Activated B cell treated with CpG ODN at 0.5 μM for 24 hours (primary cell): Measurements from ENCODE around the gene SLC2A4RG. TPM values are rescaled to one million over a fixed set of nuclear protein-coding genes. Genes with fewer than 3 reads are reported as not detected.
"Not testable (repeated sequence)": the region's sequence is repeated elsewhere in the genome, so short reads cannot be mapped to it uniquely, and the experiment has no call there.

Source experiments
- ATAC-seq: fragments of 200-7000 bp; cut with Tn5 transposase; one replicate; pipeline ENCODE4 v1.10.0; 2021; ENCODE audit warnings: low read depth, mild to moderate bottlenecking, moderate library complexity
- CTCF ChIA-PET: fragments of 350-600 bp; sonication (Branson Sonifier 250); formaldehyde crosslinking; loops from one replicate; lab custom pipeline; 2021; ENCODE audit warnings: antibody characterized with exemption; lab: Charles Lee
- POLR2A ChIA-PET: fragments of 350-600 bp; sonication (Branson Sonifier 250); formaldehyde crosslinking; loops from one replicate; lab custom pipeline; 2021; ENCODE audit warnings: antibody characterized with exemption; lab: Charles Lee
- DNase-seq: peaks from one replicate; pipeline ENCODE4 v3.0.0; 2022
- H3K27ac Mint-ChIP-seq: one replicate; pipeline ENCODE4 v1.8.0; 2020; ENCODE audit warnings: mixed read lengths
- H3K27me3 Mint-ChIP-seq: one replicate; pipeline ENCODE4 v1.8.0; 2021; ENCODE audit warnings: mixed read lengths
- H3K36me3 Mint-ChIP-seq: one replicate; pipeline ENCODE4 v1.8.0; 2021; ENCODE audit warnings: low read depth, mixed read lengths
- H3K4me1 Mint-ChIP-seq: one replicate; pipeline ENCODE4 v1.8.0; 2021; ENCODE audit warnings: mixed read lengths
- H3K4me3 Mint-ChIP-seq: one replicate; pipeline ENCODE4 v1.8.0; 2020; ENCODE audit warnings: mild to moderate bottlenecking, mixed read lengths
- H3K9me3 Mint-ChIP-seq: one replicate; pipeline ENCODE4 v1.8.0; 2020; ENCODE audit warnings: mixed read lengths
- intact Hi-C: fragments of 100-400 bp; cut with micrococcal nuclease; formaldehyde crosslinking; loops from one replicate; pipeline ENCODE4 v1.15.1; 2024
- total RNA-seq: library from RNA; stranded (reverse); gene quantifications from 2 replicates; pipeline ENCODE4 v1.2.3, GENCODE V29; 2022
- TF ChIP-seq, protein P1 (sequence below): fragments of 200-600 bp; IDR thresholded peaks from one replicate; pipeline ENCODE4 v1.8.0; 2022; ENCODE audit warnings: antibody characterized with exemption, mild to moderate bottlenecking

Gene SLC2A4RG
- total RNA-seq, 1 donor from 2014 or later, result 28.1 TPM

DNA sequence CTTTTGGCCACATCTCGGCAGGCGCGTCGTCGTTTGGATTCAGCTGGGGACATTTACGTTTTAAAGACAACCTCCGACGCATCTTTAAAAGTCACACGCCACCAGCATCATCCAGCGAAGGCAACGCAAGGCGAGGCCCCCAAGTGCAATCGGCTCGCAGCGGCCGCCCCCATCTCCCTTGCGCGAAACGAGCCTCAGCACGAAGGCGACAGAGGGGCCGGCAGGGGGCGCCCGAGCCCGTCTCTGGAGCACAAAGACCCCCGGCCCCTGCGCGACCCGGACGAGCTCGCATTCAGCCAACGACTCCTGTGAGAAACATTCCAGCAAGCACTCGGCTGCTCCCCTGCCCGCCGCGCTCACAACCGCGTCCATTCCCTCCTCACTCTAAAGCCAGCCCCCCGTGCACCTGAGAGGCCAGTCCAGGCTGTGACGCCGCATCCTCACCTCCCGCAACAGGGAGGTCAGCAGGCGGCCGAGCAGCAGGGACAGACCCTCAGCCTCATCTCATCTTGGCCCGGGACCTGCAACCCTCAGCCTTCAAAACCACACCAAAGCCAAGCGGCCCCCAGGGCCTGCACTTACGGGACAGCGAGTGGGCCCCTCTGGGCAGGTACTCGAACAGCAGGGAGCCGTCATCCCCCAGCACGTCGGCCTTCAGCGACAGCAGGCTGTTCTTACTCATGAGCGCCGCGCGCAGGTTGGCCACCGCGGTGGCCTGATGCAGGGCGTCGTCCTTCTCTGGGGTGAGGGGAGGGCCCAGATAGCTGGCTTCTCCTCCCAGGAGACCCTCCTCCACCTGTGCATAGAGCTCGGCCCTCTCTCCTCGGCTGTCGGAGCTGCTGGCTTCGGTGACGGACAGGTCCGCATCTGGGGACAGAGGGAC, 35.8 kb downstream of the SLC2A4RG start:
- Mint-ChIP-seq H3K9me3 (no peaks in the 10 kb centered on the region), H3K27me3 (peaks cover 2% of the 10 kb centered on the region), H3K4me3 (no peak overlapping the region), H3K27ac (no peak overlapping the region), H3K36me3 (no peaks in the 10 kb centered on the region), H3K4me1 (no peaks in the 10 kb centered on the region)
- TF ChIP-seq, protein P1, sequence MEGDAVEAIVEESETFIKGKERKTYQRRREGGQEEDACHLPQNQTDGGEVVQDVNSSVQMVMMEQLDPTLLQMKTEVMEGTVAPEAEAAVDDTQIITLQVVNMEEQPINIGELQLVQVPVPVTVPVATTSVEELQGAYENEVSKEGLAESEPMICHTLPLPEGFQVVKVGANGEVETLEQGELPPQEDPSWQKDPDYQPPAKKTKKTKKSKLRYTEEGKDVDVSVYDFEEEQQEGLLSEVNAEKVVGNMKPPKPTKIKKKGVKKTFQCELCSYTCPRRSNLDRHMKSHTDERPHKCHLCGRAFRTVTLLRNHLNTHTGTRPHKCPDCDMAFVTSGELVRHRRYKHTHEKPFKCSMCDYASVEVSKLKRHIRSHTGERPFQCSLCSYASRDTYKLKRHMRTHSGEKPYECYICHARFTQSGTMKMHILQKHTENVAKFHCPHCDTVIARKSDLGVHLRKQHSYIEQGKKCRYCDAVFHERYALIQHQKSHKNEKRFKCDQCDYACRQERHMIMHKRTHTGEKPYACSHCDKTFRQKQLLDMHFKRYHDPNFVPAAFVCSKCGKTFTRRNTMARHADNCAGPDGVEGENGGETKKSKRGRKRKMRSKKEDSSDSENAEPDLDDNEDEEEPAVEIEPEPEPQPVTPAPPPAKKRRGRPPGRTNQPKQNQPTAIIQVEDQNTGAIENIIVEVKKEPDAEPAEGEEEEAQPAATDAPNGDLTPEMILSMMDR, result no peak
- DNase-seq, result no peak
- intact Hi-C loops, result no loop called here
- ChIA-PET CTCF (interaction anchor here (0.8 kb wide), 1 partner anchor 11 kb away, joined by 3 read pairs; no protein-coding TSS in a partner anchor), POLR2A (no interaction called here)
- no peak for ATAC-seq

DNA sequence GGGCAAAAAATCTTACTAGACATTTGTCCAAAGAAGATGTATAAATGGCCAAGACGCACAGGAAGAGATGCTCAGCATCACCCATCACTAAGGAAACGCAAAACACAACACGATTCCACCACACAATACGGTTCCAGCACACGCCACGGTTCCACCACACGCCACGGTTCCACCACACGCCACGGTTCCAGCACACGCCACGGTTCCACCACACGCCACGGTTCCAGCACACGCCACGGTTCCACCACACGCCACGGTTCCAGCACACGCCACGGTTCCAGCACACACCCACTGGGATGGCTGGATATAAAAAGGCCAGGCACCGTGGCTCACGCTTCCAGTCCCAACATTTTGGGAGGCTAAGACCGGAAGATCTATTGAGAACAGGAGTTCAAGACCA, 37.3 kb downstream of the SLC2A4RG start:
- intact Hi-C loops, POLR2A ChIA-PET: not testable (repeated sequence)

DNA sequence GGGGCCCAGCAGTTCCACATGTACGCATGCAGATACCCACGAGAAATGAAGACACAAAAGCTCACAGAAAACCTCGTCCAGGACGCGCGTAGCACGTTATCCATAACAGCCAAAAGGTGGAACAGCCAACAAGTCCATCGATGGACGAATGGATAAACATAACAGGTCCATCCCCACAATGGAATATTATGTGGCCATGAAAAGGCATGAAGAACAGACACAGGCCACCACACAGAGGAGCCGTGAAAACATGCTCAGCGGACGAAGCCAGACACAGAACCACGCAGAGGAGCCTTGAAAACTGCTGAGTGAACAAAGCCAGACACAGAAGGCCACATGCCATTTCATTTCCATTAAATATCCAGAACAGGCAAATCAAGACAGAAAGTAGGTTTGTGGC, 38.0 kb downstream of the SLC2A4RG start:
- DNase-seq (no peak), ATAC-seq (no peak)
- TF ChIP-seq, protein P1, result no peak
- no peak overlapping the region for H3K27ac Mint-ChIP-seq
- no peak overlapping the region for H3K4me3 Mint-ChIP-seq
- no peaks in the 10 kb centered on the region for H3K9me3 Mint-ChIP-seq
- H3K4me1 Mint-ChIP-seq, result no peaks in the 10 kb centered on the region
- no peaks in the 10 kb centered on the region for H3K36me3 Mint-ChIP-seq
- ChIA-PET CTCF (no interaction called here), POLR2A (no interaction called here)
- intact Hi-C loops, result no loop called here
- peaks cover 2% of the 10 kb centered on the region for H3K27me3 Mint-ChIP-seq

More for the DNA sequence above, 37.3 kb downstream of the SLC2A4RG start:
- ATAC-seq, H3K9me3 Mint-ChIP-seq, H3K4me3 Mint-ChIP-seq, H3K4me1 Mint-ChIP-seq, CTCF ChIA-PET, H3K27ac Mint-ChIP-seq, DNase-seq, H3K36me3 Mint-ChIP-seq, H3K27me3 Mint-ChIP-seq: not testable (repeated sequence)

DNA sequence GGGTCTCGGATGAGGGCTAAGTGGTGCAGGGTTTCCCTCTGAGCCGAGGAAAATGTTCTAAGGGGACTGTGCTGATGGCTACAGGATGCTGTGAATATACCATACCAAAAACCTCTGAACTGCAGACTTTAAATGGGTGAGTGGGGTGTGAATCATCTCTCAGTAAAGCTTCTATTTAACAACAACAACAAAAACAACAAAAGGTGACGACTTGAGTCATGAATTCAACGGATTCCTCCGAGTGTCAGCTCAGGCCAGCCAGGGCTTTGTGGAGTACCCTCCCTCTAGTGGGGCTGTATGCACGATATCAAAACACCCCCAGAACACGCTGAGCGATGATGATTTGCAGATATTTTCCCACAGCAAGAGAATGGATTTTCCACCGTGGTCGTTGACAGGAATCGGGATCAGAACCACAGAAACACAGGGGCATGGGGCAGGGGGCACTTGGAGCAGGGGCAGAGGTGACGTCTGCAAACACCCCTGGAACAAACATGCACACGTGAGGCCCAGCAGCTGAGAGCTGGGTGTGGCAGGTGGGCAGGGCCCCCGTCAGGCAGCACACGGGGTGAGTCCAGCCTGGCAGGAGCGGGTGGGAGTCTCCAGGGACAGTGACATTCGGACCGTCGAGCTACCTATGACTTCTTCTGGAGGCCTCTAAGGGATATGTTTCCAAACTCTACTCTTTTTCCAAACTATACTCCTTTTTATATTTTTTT, 38.6 kb downstream of the SLC2A4RG start:
- no peak overlapping the region for H3K4me3 Mint-ChIP-seq
- peaks cover 2% of the 10 kb centered on the region for H3K27me3 Mint-ChIP-seq
- H3K4me1 Mint-ChIP-seq, result no peaks in the 10 kb centered on the region
- ChIA-PET CTCF (no interaction called here), POLR2A (no interaction called here)
- ATAC-seq, result no peak
- TF ChIP-seq, protein P1, result no peak
- intact Hi-C loops, result no loop called here
- no peak overlapping the region for H3K27ac Mint-ChIP-seq
- H3K36me3 Mint-ChIP-seq, result no peaks in the 10 kb centered on the region
- DNase-seq, result no peak
- no peaks in the 10 kb centered on the region for H3K9me3 Mint-ChIP-seq

DNA sequence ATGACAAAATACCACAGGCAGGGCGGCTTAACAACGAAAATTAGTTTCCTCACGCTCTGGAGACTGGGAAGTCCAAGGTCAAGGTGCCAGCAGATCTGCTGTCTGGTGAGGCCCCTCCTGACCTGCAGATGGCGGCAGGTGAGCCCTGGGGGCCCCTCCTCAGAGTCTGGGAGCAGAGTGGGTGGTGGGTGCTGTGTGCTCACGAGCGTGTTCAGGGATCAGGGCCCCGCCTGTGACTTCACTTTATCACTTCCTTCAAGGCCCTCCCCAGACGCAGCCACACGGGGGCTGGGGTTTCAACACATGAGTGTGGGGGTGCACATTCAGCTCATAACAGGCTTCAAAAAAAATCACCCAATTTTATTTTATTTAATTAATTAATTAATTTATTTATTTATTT, 39.3 kb downstream of the SLC2A4RG start:
- no peak overlapping the region for H3K4me3 Mint-ChIP-seq
- no peaks in the 10 kb centered on the region for H3K9me3 Mint-ChIP-seq
- ChIA-PET CTCF (no interaction called here), POLR2A (no interaction called here)
- no peaks in the 10 kb centered on the region for H3K4me1 Mint-ChIP-seq
- H3K27me3 Mint-ChIP-seq, result peaks cover 2% of the 10 kb centered on the region
- ATAC-seq (no peak), DNase-seq (no peak)
- no peak overlapping the region for H3K27ac Mint-ChIP-seq
- intact Hi-C loops, result no loop called here
- no peaks in the 10 kb centered on the region for H3K36me3 Mint-ChIP-seq
- TF ChIP-seq, protein P1, result no peak
